ENCODE measurements around the gene MAP3K15.

GRCh38 chrX:19549838-19550237, 34.5 kb upstream of the MAP3K15 start:
- TF ChIP-seq TAF1 (IDR thresholded peaks at IDR 0.05; ENCODE audit: borderline replicate concordance, low read depth, low read length): no peak
- TF ChIP-seq POLR2AphosphoS5 (IDR thresholded peaks at IDR 0.05; ENCODE audit: low read depth, low read length): no peak
